ENCODE results near the gene IFITM10. TPM values are rescaled to one million over a fixed set of nuclear protein-coding genes. Genes with fewer than 3 reads are reported as not detected.

Gene IFITM10
- total and polyA plus RNA-seq, 11 donors: 0.12 to 3.6 (median 0.54) TPM

GRCh38 chr11:1701091-1701807 is 49.1 kb downstream of the IFITM10 start:
- no peaks in the 10 kb centered on the region for H3K36me3 ChIP-seq
- no peak for DNase-seq
- no peaks in the 10 kb centered on the region for H3K9me3 ChIP-seq
- no peak overlapping the region for H3K4me3 ChIP-seq
- 67 to 78% (median 75%) methylated on average over 10 of the region's 10 CpGs for WGBS, 4 donors
- H3K27ac ChIP-seq: no peak overlapping the region
- H3K4me1 ChIP-seq: no peaks in the 10 kb centered on the region
- H3K27me3 ChIP-seq: peaks cover 0 to 6% (median 0%) of the 10 kb centered on the region in 9 donors
- TF ChIP-seq CTCF (IDR thresholded peaks at IDR 0.05) (no peak), POLR2A (IDR thresholded peaks at IDR 0.05) (no peak)
- no peak for ATAC-seq
- intact Hi-C loops (cut with DNase I): no loop called here

DNA sequence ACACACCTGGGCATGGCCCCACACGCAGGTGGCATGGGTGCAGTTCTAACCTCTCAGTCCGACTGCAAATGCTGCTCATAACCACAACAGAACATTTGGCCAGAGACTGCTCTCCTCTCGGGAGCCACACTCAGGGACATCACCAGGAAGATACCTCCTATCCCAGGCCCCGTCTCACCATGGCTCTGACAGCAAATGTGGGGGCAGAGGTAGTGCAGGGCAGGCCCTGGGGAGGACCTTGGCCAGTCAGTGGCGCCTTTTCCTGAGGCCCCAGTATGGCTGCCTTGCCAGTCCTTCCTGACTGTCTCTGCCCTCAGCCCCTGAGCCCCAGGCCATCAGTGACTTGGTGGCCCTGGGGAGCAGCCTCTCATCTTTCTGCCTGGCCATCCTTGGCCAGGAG is 50.6 kb downstream of the IFITM10 start:
- Histone ChIP-seq H3K4me3 (no peak overlapping the region), H3K4me1 (no peaks in the 10 kb centered on the region), H3K27ac (no peak overlapping the region), H3K36me3 (no peaks in the 10 kb centered on the region), H3K27me3 (peaks cover 0 to 6% (median 0%) of the 10 kb centered on the region in 9 donors), H3K9me3 (no peaks in the 10 kb centered on the region)
- DNase-seq (no peak), ATAC-seq (no peak)
- WGBS, 4 donors: 81 to 90% (median 86%) methylated on average over 3 to 5 of the region's 5 CpGs
- intact Hi-C loops (cut with DNase I): loop anchor here in 2 of 10 donors (10.0 kb wide), 2 partner anchors 215 to 225 kb away; partner anchors contain the start of gene TNNT3 (in 1 of the 2)
- TF ChIP-seq POLR2A (IDR thresholded peaks at IDR 0.05) (no peak), CTCF (IDR thresholded peaks at IDR 0.05) (no peak)

DNA sequence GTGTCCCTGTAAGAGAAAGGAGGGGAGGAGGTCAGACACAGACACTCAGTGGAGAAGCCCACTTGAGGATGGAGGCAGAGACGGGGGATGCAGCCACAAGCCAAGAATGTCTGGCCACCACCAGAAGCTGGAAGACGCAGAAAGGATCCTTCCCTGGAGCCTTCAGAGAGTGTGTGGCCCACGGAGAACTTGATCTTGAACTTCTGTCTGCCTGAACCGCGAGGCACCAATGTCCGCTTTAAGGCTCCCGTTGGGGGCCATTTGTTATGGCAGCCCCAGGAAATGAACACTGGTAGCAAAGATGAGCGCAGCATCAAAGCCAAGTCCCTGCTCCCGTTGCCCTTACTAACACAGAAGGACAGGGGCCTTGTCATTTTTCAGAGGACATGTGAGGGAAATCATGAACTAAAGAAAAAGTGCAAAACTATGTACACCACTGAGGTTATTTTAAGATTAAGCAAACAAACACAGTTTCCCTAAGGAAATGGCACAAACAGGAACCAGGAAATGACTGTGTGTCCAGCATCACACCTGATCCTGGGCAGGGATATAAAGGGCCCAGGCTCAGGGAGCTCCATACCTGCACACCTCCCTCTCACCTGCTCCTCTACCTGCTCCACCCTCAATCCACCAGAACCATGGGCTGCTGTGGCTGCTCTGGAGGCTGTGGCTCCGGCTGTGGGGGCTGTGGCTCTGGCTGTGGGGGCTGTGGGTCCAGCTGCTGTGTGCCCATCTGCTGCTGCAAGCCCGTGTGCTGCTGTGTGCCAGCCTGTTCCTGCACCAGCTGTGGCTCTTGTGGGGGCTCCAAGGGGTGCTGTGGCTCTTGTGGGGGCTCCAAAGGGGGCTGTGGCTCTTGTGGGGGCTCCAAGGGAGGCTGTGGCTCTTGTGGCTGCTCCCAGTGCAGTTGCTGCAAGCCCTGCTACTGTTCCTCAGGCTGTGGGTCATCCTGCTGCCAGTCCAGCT is 53.5 kb downstream of the IFITM10 start, which contains the start of gene KRTAP5-6:
TSS of gene KRTAP5-6 (plus strand) at position 588 of the 963 bp plus-strand sequence. CDS start at position 639, 51 bp downstream.
- TF ChIP-seq CTCF (IDR thresholded peaks at IDR 0.05) (no peak), POLR2A (IDR thresholded peaks at IDR 0.05) (no peak)
- intact Hi-C loops (cut with DNase I): loop anchor here in 2 of 10 donors (10.0 kb wide), 2 partner anchors 218 to 228 kb away; partner anchors contain the start of gene TNNT3 (in 1 of the 2)
- Histone ChIP-seq H3K9me3 (no peaks in the 10 kb centered on the region), H3K4me3 (no peak within 1 kb of the TSS), H3K36me3 (no peaks in the 10 kb centered on the region), H3K4me1 (peaks cover 3 to 15% (median 10%) of the 10 kb centered on the region in 12 donors), H3K27me3 (peaks cover 0 to 3% (median 0%) of the 10 kb centered on the region in 9 donors), H3K27ac (no peak within 1 kb of the TSS)
- WGBS, 4 donors: 78 to 86% (median 83%) methylated on average over 9 to 11 of the region's 11 CpGs
- ATAC-seq (no peak), DNase-seq (no peak)

Measured in heart left ventricle (tissue), 16 donors.